ENCODE results near the gene CARD10. TPM values are rescaled to one million over a fixed set of nuclear protein-coding genes. Genes with fewer than 3 reads are reported as not detected.

The CARD10 gene
- total and polyA plus RNA-seq, 2 of the 8 experiments (the other 6 are each of a cell fraction or from before 2014, with no cell fraction given): 13.5 to 14.4 TPM

DNA sequence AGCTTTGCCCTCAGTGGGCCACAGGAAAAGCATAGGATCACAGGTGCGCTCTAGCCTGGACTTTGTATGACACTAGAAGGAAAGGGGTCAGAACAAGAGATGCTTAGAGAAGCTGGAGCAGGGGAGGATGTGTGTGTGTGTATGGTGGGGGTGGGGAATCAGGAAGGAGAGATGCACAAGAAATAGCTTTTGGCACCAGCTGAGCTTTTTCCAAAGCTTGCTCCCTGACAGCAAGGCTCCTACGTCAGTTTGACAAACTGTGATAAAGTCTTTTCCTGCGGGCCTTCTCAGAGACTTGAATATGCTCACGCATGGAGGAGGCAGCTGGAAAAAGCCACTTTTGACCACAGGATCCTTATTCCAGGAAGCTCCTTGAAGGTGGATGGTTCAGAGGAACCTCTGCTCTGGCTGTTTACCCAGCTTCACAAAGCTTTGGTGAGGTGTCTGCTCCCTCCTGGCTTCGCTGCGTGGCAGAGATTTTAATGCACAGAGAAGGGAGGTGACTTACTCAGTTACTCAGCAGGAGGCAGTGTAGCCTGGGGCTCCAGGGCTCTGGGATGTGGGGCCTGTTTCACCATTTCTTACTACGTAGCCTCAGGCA, 45.0 kb upstream of the CARD10 start:
- ChIA-PET POLR2A (ENCODE audit: partially characterized antibody) (interaction anchor here (1.0 to 12.2 kb wide), 4 partner anchors 17 to 37 kb away, joined by 3 to 198 read pairs (median 9); no protein-coding TSS in a partner anchor), CTCF (ENCODE audit: partially characterized antibody) (interaction anchor here (0.6 to 39.4 kb wide), 10 partner anchors 8 to 278 kb away, joined by 3 to 1347 read pairs (median 5); partner anchors contain the start of gene LGALS2)
- no peaks in the 10 kb centered on the region for H4K20me1 ChIP-seq (replicated peaks in 1 of 2; ENCODE audit: control insufficient read depth in 1 of 2, insufficient read depth in 2 of 2, low read length in 2 of 2)
- peaks cover 6 to 22% (median 11%) of the 10 kb centered on the region in 4 experiments; a peak in 6 of 7 replicates for H3K27me3 ChIP-seq (replicated peaks in 1 of 4; ENCODE audit: control insufficient read depth in 3 of 4, extremely low read depth in 1 of 4, insufficient read depth in 3 of 4, low read length in 3 of 4)
- peak overlapping the region; percentile 84; the same call in 1 of the 2 replicates for H2BK12ac ChIP-seq (ENCODE audit: low read depth, low read length)
- H3K4me1 ChIP-seq (replicated peaks in 1 of 4; ENCODE audit: control insufficient read depth in 3 of 4, insufficient read depth in 4 of 4, low read length in 3 of 4): peaks cover 7 to 43% (median 23%) of the 10 kb centered on the region in 4 experiments
- no peaks in the 10 kb centered on the region for H3K9me3 ChIP-seq (ENCODE audit: insufficient read depth in 2 of 2, low read depth in 1 of 2, low read length in 1 of 2)
- H3K14ac ChIP-seq (ENCODE audit: insufficient read length): no peak overlapping the region
- no peak overlapping the region for H3K9ac ChIP-seq (replicated peaks in 1 of 4; ENCODE audit: extremely low read depth in 1 of 4, low read depth in 3 of 4, low read length in 3 of 4)
- H2BK15ac ChIP-seq (ENCODE audit: low read length): no peak overlapping the region
- no peak for DNase-seq (ENCODE audit: low read depth in 1 of 2, low spot score in 2 of 2)
- no peaks in the 10 kb centered on the region for H3K79me1 ChIP-seq (ENCODE audit: low read depth, low read length)
- FAIRE-seq: no peak
- H3K23ac ChIP-seq (ENCODE audit: insufficient read length): no peak overlapping the region
- H3K56ac ChIP-seq (replicated peaks; ENCODE audit: insufficient read length, low read depth, low read length): no peak overlapping the region
- peaks cover 15% of the 10 kb centered on the region; the same call in 1 of the 2 replicates for H3K23me2 ChIP-seq (ENCODE audit: low read depth, low read length)
- no peak overlapping the region for H4K8ac ChIP-seq (ENCODE audit: extremely low read depth, insufficient read depth, low read length)
- H4K91ac ChIP-seq (replicated peaks; ENCODE audit: insufficient read length, low read length): peak overlapping the region; percentile 57
- H2BK20ac ChIP-seq (ENCODE audit: low read length): peak overlapping the region; percentile 86; the same call in 1 of the 2 replicates
- no peak overlapping the region for H3K4me3 ChIP-seq (ENCODE audit: extremely low read depth in 1 of 4, insufficient read depth in 2 of 4, low read depth in 3 of 4, low read length in 4 of 4)
- no peaks in the 10 kb centered on the region for H3K36me3 ChIP-seq (ENCODE audit: control insufficient read depth in 2 of 4, insufficient read depth in 4 of 4, low read length in 3 of 4)
- WGBS, 2 experiments (ENCODE audit: extremely low coverage in 1 of 2, insufficient coverage in 1 of 2, insufficient read length in 1 of 2, insufficient replicate concordance in 2 of 2, low coverage in 1 of 2, low lambda C conversion rate in 2 of 2, missing lambda C conversion rate in 1 of 2): 80% methylated on average over 7 of the region's 7 CpGs; no CpG with 5 or more reads in 1 of the 2 experiments
- H3K79me2 ChIP-seq (ENCODE audit: control insufficient read depth in 1 of 2, insufficient read depth in 2 of 2, low read length in 2 of 2): no peaks in the 10 kb centered on the region
- peak overlapping the region; percentile 49 for H2BK120ac ChIP-seq (replicated peaks; ENCODE audit: low read depth, low read length)
- no peak overlapping the region for H4K5ac ChIP-seq (ENCODE audit: insufficient read length, low read depth, low read length)
- H3K18ac ChIP-seq (ENCODE audit: extremely low read depth, low read length): 0 out of 2 replicates have a peak overlapping the region, but pooled peaks have one; percentile 71
- no peak overlapping the region for H2AFZ ChIP-seq (ENCODE audit: low read length)
- no peak overlapping the region for H3K27ac ChIP-seq (ENCODE audit: low read depth, low read length)
- peak overlapping the region; percentile 96 for H2AK5ac ChIP-seq (ENCODE audit: low read depth, low read length)
- H3K4ac ChIP-seq (replicated peaks; ENCODE audit: insufficient read length, low read depth, low read length): no peak overlapping the region
- H2BK5ac ChIP-seq (ENCODE audit: low read depth, low read length): peak overlapping the region; percentile 75; the same call in 1 of the 2 replicates
- H3K4me2 ChIP-seq (ENCODE audit: insufficient read depth in 1 of 2, low read depth in 2 of 2, low read length in 2 of 2): peak overlapping the region in 1 of 2 experiments; percentile 38; a peak in 2 of 4 replicates
- TF ChIP-seq ASH2L (IDR thresholded peaks at IDR 0.05; ENCODE audit: low read length) (no peak), MAFK (IDR thresholded peaks at IDR 0.05; ENCODE audit: low read depth, low read length) (no peak), NRF1 (IDR thresholded peaks at IDR 0.05; ENCODE audit: low read depth, low read length) (no peak), SP2 (IDR thresholded peaks at IDR 0.05; ENCODE audit: low read length) (no peak), FOSL1 (IDR thresholded peaks at IDR 0.05; ENCODE audit: insufficient read depth, low read depth, low read length) (no peak), EZH2 (IDR thresholded peaks at IDR 0.05; ENCODE audit: low read depth, low read length, severe bottlenecking) (no peak), BCL11A (IDR thresholded peaks at IDR 0.05; ENCODE audit: low read depth in 2 of 2, low read length in 2 of 2) (no peak), CTBP2 (IDR thresholded peaks at IDR 0.05; ENCODE audit: borderline replicate concordance, insufficient read depth, insufficient read length, low read length) (no peak)
- TF ChIP-seq, protein P1, sequence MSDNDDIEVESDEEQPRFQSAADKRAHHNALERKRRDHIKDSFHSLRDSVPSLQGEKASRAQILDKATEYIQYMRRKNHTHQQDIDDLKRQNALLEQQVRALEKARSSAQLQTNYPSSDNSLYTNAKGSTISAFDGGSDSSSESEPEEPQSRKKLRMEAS (IDR thresholded peaks at IDR 0.05): no peak
- TF ChIP-seq, protein P2, sequence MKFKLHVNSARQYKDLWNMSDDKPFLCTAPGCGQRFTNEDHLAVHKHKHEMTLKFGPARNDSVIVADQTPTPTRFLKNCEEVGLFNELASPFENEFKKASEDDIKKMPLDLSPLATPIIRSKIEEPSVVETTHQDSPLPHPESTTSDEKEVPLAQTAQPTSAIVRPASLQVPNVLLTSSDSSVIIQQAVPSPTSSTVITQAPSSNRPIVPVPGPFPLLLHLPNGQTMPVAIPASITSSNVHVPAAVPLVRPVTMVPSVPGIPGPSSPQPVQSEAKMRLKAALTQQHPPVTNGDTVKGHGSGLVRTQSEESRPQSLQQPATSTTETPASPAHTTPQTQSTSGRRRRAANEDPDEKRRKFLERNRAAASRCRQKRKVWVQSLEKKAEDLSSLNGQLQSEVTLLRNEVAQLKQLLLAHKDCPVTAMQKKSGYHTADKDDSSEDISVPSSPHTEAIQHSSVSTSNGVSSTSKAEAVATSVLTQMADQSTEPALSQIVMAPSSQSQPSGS (IDR thresholded peaks at IDR 0.05; ENCODE audit: low read length): no peak
